HG02943 (cell line): Measurements from ENCODE around the gene FAM171A1.
"Not testable (repeated sequence)": the region's sequence is repeated elsewhere in the genome, so short reads cannot be mapped to it uniquely, and the experiment has no call there.

Source experiments
- ATAC-seq: cut with Tn5 transposase; IDR thresholded peaks from one replicate; pipeline ENCODE4 v1.9.1; 2021; ENCODE audit warnings: mild to moderate bottlenecking, low read depth, moderate library complexity; ENCODE audit not compliant: unreplicated experiment

FAM171A1 gene

DNA sequence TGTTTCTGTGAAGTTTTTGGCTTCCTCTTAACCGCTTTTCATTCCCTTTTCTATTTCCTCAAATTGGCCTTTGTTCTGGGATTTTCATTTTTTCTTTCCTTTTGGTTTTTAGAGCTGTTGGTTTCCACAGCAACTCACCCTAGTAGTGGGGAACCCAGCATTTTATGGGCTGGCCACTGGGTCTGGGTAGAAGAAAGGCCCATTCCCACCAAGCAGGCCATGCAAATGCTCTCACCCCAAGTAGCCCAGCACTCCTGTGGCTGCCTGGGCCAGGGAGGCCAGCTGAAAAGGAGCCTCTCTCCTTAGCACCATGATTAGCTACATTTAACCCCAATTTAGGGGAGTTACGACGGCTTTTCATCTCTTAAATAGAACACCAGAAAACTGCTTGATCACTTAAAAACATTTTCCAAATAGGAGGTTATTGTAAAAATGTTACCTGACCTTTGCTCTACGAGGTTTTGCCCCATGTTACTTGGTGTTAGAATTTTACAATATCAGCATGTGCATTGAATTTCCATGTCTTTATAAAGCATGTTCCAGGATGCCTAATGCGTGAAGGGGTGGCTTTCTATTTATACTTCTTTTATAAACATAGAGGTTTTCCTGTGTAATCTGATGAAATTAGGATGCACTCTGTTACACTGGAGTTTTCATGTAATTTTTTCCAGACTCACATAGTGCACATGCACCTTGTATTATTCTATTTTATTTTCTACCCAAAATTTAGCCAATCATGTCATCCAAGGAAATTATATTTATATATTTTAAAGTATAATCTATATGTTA is 75.4 kb downstream of the FAM171A1 start:
- ATAC-seq = no peak

- no peak for ATAC-seq
Observed at GRCh38 chr10:15293862-15294842, 76.9 kb downstream of the FAM171A1 start.

GRCh38 chr10:15290671-15291070 is 80.4 kb downstream of the FAM171A1 start:
- ATAC-seq = no peak

DNA sequence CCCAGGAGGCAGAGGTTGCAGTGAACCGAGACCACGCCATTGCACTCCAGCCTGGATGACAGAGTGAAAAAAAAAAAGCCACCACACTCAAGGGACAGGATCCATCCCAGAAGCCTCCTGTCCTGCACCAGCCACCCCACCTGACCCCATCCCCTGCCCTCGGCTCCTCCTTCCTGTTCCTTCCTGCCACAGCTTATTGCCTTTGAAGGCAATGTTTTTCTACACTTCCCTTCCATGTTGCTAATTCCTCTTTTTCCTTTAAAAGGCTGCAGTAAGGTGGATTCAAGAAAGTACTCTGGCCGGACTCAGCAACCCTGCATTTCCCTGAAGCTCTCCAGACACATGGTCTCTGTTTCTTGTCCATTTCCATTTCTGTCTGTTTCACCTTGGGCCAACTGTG is 80.9 kb downstream of the FAM171A1 start:
- no peak for ATAC-seq

DNA sequence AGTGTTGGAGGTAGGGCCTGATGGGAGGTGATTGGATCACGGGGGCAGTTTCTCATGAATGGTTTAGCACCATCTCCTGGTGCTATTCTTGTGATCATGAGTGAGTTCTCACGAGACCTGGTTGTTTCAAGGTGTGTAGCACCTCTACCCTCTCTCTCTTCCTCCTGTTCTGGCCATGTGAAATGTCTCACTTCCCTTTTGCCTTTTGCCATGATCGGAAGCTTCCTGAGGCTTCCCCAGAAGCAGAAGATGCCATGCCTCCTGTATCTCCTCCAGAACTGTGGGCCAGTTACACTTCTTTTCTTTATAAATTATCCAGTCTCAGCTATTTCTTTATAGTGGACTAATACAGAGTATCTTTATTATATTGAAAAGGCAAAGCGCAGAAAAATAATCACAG is 90.1 kb downstream of the FAM171A1 start:
- ATAC-seq = no peak

DNA sequence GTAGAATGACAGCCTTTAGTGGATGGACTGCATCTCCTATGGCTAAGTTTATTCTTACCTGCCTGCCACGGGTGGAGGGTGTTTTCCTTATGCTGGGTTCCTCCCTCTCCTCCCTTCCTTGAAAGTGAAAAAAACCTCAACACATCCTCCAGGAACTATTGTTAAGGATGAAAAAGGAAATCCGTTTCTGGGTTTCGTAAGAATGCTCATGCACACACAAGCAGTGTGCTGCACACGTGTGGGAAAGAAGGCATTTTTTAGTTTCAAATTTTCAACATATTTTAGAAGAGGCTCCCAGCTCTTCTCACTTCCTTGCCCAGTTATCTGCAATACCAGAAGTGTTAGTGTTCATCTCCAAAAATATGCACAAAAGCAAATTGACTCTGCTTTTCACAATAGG is 90.6 kb downstream of the FAM171A1 start:
- no peak for ATAC-seq

DNA sequence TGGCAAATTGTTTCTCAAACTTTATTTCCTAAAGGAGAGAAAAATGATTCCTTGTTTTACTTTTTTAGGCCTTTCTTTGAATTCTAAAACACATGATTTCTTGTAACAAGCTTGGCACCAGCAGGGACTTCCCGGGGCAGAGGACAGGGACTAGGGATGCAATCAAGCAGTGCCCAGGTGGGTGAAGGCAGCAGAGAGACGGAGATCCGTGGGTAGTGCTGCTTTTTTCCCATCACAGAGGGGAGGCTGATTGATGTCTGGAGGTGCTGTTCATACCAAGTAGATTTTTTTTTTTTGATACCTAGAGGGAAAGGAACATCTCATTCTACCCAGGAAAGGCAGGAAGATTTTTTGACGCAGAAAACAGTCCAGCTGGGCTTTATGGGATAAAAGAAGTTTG is 91.9 kb downstream of the FAM171A1 start:
- no peak for ATAC-seq

- no peak for ATAC-seq
Observed at GRCh38 chr10:15278786-15279185, 92.3 kb downstream of the FAM171A1 start.

DNA sequence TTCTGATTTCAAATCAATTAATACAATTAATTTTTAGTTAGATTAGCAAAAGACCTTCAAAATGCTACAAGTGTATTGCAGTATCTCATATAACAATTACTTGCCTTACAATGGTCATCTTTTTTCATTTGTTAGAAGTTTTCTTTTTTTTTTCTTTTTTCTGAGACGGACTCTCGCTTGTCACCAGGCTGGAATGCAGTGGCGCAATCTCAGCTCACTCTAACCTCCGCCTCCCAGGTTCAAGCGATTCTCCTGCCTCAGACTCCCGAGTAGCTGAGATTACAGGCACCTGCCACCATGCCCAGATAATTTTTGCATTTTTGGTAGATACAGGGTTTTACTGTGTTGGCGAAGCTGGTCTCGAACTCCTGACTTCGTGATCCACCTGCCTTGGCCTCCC is 95.0 kb downstream of the FAM171A1 start:
- ATAC-seq = not testable (repeated sequence)

DNA sequence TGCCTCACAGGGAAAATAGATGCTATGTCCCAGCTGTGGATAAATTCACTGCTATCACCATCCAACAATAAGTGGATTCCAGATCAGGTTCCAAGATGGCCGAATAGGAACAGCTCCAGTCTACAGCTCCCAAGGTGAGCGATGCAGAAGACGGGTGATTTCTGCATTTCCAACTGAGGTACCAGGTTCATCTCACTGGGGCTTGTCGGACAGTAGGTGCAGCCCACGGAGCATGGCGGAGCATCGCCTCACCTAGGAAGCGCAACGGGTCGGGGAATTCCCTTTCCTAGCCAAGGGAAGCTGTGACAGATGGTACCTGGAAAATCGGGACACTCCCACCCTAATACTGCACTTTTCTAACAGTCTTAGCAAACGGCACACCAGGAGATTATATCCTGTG is 101.3 kb downstream of the FAM171A1 start:
- not testable (repeated sequence) for ATAC-seq

DNA sequence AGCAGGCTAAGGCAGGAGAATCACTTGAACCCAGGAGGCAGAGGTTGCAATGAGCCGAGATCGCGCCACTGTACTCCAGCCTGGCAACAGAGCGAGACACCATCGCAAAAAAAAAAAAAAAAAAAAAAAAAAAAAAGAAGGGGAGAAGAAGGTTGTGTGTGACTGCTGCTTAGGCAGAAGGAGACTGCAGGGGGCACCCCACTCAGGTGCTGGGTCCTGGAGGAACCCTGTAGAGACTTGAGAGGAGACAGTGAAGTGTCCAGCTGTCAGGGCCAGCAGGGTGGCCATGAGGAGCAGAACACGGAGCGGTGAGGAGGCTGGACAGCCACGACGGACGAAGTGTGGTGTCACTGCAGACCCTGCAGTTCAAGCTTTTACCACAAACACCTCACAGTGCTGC is 103.6 kb downstream of the FAM171A1 start:
- ATAC-seq = no peak

DNA sequence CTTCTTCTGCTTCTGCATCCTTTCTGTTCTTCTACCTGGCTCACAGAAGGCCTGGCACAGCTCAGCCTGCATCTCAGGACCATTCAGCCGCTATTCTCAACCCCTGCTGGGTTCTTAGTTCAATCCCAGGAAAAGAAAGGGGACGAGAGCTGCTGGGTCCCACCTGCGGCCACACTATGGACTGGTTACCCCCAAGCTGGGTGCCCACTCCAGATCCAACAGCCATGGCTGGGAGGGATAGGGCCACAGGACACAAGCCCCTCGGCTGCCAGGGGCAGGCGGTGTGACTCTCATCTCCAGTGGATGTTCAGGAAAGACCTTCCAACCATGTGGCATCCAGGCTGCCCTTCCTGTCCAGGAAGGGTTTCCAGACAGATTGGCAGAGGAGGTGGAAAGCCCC is 105.0 kb downstream of the FAM171A1 start:
- ATAC-seq = no peak

- ATAC-seq = no peak
Observed at GRCh38 chr10:15265558-15265957, 105.5 kb downstream of the FAM171A1 start.

DNA sequence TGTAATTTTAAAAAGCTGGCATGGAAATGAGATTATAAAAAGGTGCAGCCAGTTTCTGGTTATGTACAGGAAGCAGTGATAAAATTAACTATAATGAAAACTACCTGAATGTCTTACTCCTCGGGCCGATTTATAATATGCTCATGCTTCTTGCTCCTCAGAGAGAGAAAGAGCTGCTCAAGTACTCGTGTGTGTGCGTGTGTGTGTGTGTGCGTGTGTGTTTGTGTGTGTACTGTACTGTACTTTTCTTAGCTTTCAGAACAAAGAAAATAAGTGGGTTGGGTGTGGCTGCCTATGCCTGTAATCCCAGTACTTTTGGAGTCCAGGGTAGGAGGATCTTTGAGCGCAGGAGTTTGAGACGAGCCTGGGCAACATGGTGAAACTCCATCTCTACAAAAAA is 106.0 kb downstream of the FAM171A1 start:
- no peak for ATAC-seq

- no peak for ATAC-seq
Observed at GRCh38 chr10:15263657-15264323, 107.3 kb downstream of the FAM171A1 start.

DNA sequence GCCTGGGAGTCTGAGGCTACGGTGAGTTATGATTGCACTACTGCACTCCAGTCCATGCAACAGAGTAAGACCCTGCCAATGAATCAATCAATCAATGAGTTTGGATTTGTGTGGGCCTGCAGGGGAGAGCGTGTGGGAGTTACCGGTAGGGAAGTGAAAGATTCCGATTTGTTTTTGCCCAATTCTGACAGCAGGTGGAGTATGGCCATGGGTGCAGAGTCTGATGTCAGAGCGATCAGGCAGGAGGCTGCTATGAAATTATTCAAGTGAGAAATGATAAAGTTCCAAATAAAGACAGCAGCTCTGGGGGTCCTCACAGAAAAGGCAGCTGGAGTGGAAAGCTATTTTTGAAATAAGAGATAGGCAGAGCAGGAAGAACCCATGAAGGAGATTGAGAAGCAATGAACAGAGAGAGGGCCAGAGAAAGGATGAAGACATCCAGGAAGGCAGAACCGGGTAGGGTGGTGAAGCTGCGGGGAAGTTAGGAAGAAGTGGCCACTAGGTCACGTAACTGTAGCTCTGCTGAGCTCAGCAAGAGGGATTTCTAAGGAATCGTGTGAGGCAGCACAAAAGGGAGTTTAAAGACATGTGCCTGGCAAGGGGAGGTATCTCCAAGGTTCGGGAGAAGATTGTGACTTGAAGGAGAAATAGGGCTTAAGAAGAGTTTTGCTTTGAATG is 108.9 kb downstream of the FAM171A1 start:
- ATAC-seq = peak; percentile 60

- ATAC-seq = no peak
Observed at GRCh38 chr10:15259136-15259535, 112.0 kb downstream of the FAM171A1 start.

DNA sequence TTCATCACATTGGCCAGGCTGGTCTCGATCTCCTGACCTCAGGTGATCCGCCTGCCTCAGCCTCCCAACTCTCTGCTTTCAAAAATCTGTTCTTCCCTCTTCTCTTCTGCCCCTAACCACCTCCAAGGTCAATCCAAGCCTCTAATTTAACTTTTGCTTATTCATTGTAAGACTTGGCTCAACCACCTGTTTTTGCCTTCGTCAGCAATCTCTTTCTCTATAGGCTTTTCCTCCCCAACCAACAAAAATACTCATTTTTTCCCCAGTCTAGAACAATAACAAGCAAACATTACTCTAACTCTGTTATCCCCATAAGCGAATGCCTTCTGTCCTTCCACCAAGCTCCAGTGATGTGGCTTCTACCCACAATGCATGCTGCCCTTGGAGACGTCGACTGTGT is 112.8 kb downstream of the FAM171A1 start:
- ATAC-seq = no peak

- ATAC-seq = no peak
Observed at GRCh38 chr10:15255961-15256360, 115.1 kb downstream of the FAM171A1 start.
